Trophoblast cell (in vitro differentiated cells and primary cell): Measurements from ENCODE around the gene GNB1.

Experiments
- DNase-seq, 2 donors: peaks; one replicate each; pipeline ENCODE4 v3.0.0-alpha.2; 2016
- H2AFZ ChIP-seq: 2 replicates; pipeline ENCODE4 v1.6.1; 2013; ENCODE audit warnings: low read length, moderate library complexity, mild to moderate bottlenecking; ENCODE audit not compliant: insufficient read depth, poor library complexity
- H2AK5ac ChIP-seq: 2 replicates; pipeline ENCODE4 v1.6.1; 2013; ENCODE audit warnings: mild to moderate bottlenecking, low read length
- H2BK120ac ChIP-seq: 2 replicates; pipeline ENCODE4 v1.6.1; 2013; ENCODE audit warnings: low read length, mild to moderate bottlenecking, moderate library complexity; ENCODE audit not compliant: insufficient read depth, poor library complexity
- H2BK12ac ChIP-seq: 2 replicates; pipeline ENCODE4 v1.6.1; 2013; ENCODE audit warnings: mild to moderate bottlenecking, low read length, moderate library complexity
- H2BK5ac ChIP-seq: 2 replicates; pipeline ENCODE4 v1.6.1; 2013; ENCODE audit warnings: low read length, low read depth, moderate library complexity, mild to moderate bottlenecking; ENCODE audit not compliant: poor library complexity
- H3K14ac ChIP-seq: 2 replicates; pipeline ENCODE4 v1.6.1; 2013; ENCODE audit warnings: mild to moderate bottlenecking, low read length
- H3K18ac ChIP-seq: 2 replicates; pipeline ENCODE4 v1.6.1; 2013; ENCODE audit warnings: mild to moderate bottlenecking, low read length
- H3K23ac ChIP-seq: 2 replicates; pipeline ENCODE4 v1.6.1; 2013; ENCODE audit warnings: low read length
- H3K27ac ChIP-seq: 2 replicates; pipeline ENCODE4 v1.5.1; 2013; ENCODE audit warnings: low read depth, mild to moderate bottlenecking, inconsistent platforms, low read length, moderate library complexity
- H3K27me3 ChIP-seq: 2 replicates; pipeline ENCODE4 v1.6.1; 2013; ENCODE audit warnings: inconsistent platforms, mild to moderate bottlenecking, low read length, moderate library complexity; ENCODE audit not compliant: insufficient read depth
- H3K36me3 ChIP-seq, 2 experiments: 1 replicate in 1 of 2; 2 replicates in 1 of 2; pipeline ENCODE4 v1.6.1; 2013; ENCODE audit warnings: low read length in 2 of 2, mild to moderate bottlenecking in 2 of 2, moderate library complexity in 1 of 2; ENCODE audit not compliant: insufficient read depth in 2 of 2, control insufficient read depth in 1 of 2
- H3K4ac ChIP-seq: 2 replicates; pipeline ENCODE4 v1.6.1; 2013; ENCODE audit warnings: low read depth, mild to moderate bottlenecking, low read length, moderate library complexity
- H3K4me1 ChIP-seq, 2 experiments: 1 replicate in 1 of 2; 2 replicates in 1 of 2; pipeline ENCODE4 v1.6.1; 2013; ENCODE audit warnings: low read length in 2 of 2, mild to moderate bottlenecking in 2 of 2, moderate library complexity in 1 of 2; ENCODE audit not compliant: insufficient read depth in 2 of 2, control insufficient read depth in 1 of 2
- H3K4me2 ChIP-seq: 2 replicates; pipeline ENCODE4 v1.6.1; 2013; ENCODE audit warnings: inconsistent platforms, mild to moderate bottlenecking, low read length, moderate library complexity
- H3K4me3 ChIP-seq: 2 replicates; pipeline ENCODE4 v1.5.1; 2013; ENCODE audit warnings: mild to moderate bottlenecking, low read depth, low read length, inconsistent platforms
- H3K79me1 ChIP-seq: one replicate; pipeline ENCODE4 v1.6.1; 2013; ENCODE audit warnings: low read length
- H3K79me2 ChIP-seq: 2 replicates; pipeline ENCODE4 v1.6.1; 2013; ENCODE audit warnings: low read length, mild to moderate bottlenecking; ENCODE audit not compliant: control insufficient read depth, insufficient read depth, poor library complexity
- H3K9ac ChIP-seq: 2 replicates; pipeline ENCODE4 v1.6.1; 2013; ENCODE audit warnings: mild to moderate bottlenecking, low read length
- H3K9me3 ChIP-seq: 2 replicates; pipeline ENCODE4 v1.6.1; 2013; ENCODE audit warnings: low read depth, mild to moderate bottlenecking, control low read depth, inconsistent platforms, low read length; ENCODE audit not compliant: insufficient read depth
- H4K12ac ChIP-seq: 2 replicates; pipeline ENCODE4 v1.6.1; 2013; ENCODE audit warnings: low read depth, mild to moderate bottlenecking, low read length, moderate library complexity
- H4K8ac ChIP-seq: 2 replicates; pipeline ENCODE4 v1.6.1; 2013; ENCODE audit warnings: low read depth, mild to moderate bottlenecking, low read length, moderate library complexity
- H4K91ac ChIP-seq: one replicate; pipeline ENCODE4 v1.6.1; 2013; ENCODE audit warnings: low read depth, mild to moderate bottlenecking, low read length, moderate library complexity
- WGBS: extraction: QIAGEN DNeasy Blood & Tissue Kit; methylation state at CpG from one replicate; pipeline ENCODE4 v1.1.7; 2013; ENCODE audit warnings: missing lambda C conversion rate; ENCODE audit not compliant: insufficient read length, insufficient coverage; ENCODE audit errors: extremely low coverage; 5-methylcytosine and 5-hydroxymethylcytosine counted together

GNB1 gene

DNA sequence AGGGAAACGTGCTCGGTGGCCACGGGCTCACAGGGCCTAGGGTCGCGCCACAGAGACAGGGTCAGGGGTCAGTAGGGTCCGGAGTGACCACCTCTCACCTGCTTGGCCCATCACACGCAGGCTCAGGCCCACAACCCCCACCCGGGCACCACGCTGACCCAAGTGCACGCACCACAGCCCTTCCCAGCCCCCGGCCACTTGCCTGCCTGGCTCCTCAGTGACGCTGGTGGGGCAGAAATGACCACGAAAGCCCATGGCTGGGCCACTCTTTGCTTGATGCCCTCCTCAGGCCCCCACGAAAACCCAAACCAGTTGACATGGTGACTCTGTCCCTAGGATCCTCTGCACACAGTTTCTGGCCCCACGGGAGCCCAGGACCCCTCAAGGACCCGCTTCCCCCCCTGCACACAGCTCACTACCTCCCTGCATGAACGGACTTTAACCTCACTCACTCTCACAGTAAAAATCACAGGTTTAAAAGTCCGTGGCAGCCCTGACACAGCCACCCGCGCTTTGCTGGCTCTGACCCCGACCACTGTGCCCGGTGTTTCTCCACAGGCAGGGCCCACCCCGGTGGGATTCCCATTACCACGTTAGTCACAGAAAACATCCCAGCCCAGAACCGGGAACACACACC is 133.3 kb downstream of the GNB1 start:
- Histone ChIP-seq H3K18ac (peak overlapping the region; percentile 26), H3K79me1 (peaks cover 4% of the 10 kb centered on the region), H3K4ac (no peak overlapping the region), H4K91ac (peak overlapping the region; percentile 72), H2BK5ac (no peak overlapping the region), H3K27me3 (no peaks in the 10 kb centered on the region), H3K9ac (no peak overlapping the region), H3K79me2 (peaks cover 3% of the 10 kb centered on the region), H4K12ac (peak overlapping the region; percentile 22), H3K4me1 (peaks cover 3 to 7% of the 10 kb centered on the region in 2 experiments), H2BK12ac (no peak overlapping the region), H2AK5ac (peak overlapping the region; percentile 32), H2BK120ac (no peak overlapping the region), H3K14ac (no peak overlapping the region), H3K27ac (no peak overlapping the region), H3K4me3 (no peak overlapping the region), H2AFZ (no peak overlapping the region), H3K36me3 (peaks cover 84 to 93% of the 10 kb centered on the region in 2 experiments), H4K8ac (no peak overlapping the region), H3K4me2 (no peak overlapping the region), H3K9me3 (peaks cover 2% of the 10 kb centered on the region), H3K23ac (no peak overlapping the region)
- no peak for DNase-seq
- WGBS, result no CpG with 5 or more reads among the region's 25 CpGs

DNA sequence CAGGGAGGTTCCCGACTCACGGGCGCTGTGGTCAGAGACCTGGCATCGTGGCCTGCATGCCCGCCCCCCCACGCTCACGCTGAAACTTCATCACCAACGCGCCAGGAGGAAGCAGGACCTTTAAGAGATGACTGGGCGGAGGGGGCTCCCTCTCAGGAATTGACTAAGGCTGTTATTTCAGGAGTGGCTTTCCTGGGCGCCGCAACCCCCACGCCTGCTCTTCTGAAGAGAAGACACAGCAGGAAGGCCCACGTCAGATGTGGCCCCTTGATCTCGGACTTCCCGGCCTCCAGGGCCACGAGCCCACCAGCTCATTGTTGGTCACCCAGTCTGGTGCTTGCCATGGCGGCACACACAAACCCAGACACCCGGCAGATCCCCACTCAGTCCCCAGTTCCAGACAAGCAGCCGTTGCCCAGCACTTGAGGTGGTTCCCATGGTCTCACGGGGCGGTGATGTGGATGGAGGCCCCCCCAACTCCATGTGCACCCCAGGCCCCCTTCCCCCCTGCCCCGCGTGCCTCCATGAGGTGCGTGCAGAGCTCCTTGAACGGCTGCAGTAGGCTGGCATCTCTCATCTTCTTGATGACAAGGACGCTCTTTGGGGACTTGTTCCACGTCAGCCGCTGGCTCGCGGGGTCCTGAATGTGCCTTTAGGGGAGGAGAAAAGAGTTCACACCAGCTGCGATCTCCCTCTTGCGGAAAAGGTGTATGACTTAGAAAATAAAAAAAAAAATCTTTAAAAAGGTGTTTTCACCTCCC is 134.0 kb downstream of the GNB1 start:
- no CpG with 5 or more reads among the region's 33 CpGs for WGBS

GRCh38 chr1:1755852-1756251 is 135.0 kb downstream of the GNB1 start:
- Histone ChIP-seq H2BK120ac (no peak overlapping the region), H3K4me2 (no peak overlapping the region), H3K14ac (no peak overlapping the region), H3K79me1 (peaks cover 4% of the 10 kb centered on the region), H3K4ac (no peak overlapping the region), H4K91ac (no peak overlapping the region), H3K4me1 (peaks cover 3 to 7% of the 10 kb centered on the region in 2 experiments), H3K23ac (no peak overlapping the region), H4K12ac (no peak overlapping the region), H4K8ac (no peak overlapping the region), H3K4me3 (no peak overlapping the region), H2AK5ac (no peak overlapping the region), H3K79me2 (peaks cover 3% of the 10 kb centered on the region), H2BK5ac (no peak overlapping the region), H3K9me3 (peaks cover 2% of the 10 kb centered on the region), H3K27ac (no peak overlapping the region), H3K27me3 (no peaks in the 10 kb centered on the region), H2BK12ac (no peak overlapping the region), H2AFZ (no peak overlapping the region), H3K18ac (no peak overlapping the region), H3K9ac (no peak overlapping the region), H3K36me3 (peaks cover 73 to 85% of the 10 kb centered on the region in 2 experiments)
- no peak for DNase-seq
- WGBS, result no CpG with 5 or more reads among the region's 15 CpGs

More for the DNA sequence above, 134.0 kb downstream of the GNB1 start:
- Histone ChIP-seq H3K36me3 (peaks cover 81 to 94% of the 10 kb centered on the region in 2 experiments), H3K4me1 (peaks cover 3 to 7% of the 10 kb centered on the region in 2 experiments), H2AK5ac (no peak overlapping the region), H3K79me1 (peaks cover 4% of the 10 kb centered on the region), H4K91ac (no peak overlapping the region), H3K23ac (no peak overlapping the region), H2BK12ac (no peak overlapping the region), H3K4me2 (no peak overlapping the region), H2BK120ac (no peak overlapping the region), H3K9me3 (peaks cover 2% of the 10 kb centered on the region), H3K4ac (no peak overlapping the region), H3K79me2 (peaks cover 3% of the 10 kb centered on the region), H3K18ac (peak overlapping the region; percentile 12), H2AFZ (no peak overlapping the region), H3K27me3 (no peaks in the 10 kb centered on the region), H3K14ac (no peak overlapping the region), H3K9ac (no peak overlapping the region), H4K8ac (no peak overlapping the region), H2BK5ac (no peak overlapping the region), H3K27ac (no peak overlapping the region), H4K12ac (no peak overlapping the region), H3K4me3 (no peak overlapping the region)
- no peak for DNase-seq

DNA sequence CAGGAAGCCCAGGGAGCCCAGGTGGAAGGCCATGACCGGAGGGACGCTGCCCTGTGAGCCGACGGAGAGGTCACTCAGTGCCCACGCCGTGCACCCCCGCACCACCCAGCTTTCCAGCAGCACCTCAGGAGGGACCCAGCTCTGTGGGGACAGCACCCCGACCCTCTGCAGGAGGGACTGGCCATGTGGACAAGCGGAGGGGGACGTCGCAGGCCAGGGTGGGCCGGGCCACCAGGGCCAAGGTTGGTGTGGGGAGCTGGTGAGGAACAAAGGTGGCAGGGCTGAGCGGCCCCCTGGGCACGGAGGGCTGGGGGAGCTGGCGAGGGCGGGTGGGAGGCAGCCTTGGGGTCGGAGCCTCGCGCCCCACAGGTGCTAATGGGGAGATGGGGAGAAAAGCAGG is 135.5 kb downstream of the GNB1 start:
- Histone ChIP-seq H3K4ac (no peak overlapping the region), H3K79me2 (peaks cover 3% of the 10 kb centered on the region), H2BK5ac (no peak overlapping the region), H3K14ac (no peak overlapping the region), H2BK12ac (no peak overlapping the region), H3K18ac (no peak overlapping the region), H3K36me3 (peaks cover 69 to 81% of the 10 kb centered on the region in 2 experiments), H4K12ac (no peak overlapping the region), H2BK120ac (no peak overlapping the region), H3K4me1 (peaks cover 3 to 7% of the 10 kb centered on the region in 2 experiments), H3K23ac (no peak overlapping the region), H3K4me2 (no peak overlapping the region), H4K91ac (no peak overlapping the region), H3K9me3 (peaks cover 2% of the 10 kb centered on the region), H3K79me1 (peaks cover 4% of the 10 kb centered on the region), H3K9ac (no peak overlapping the region), H3K27ac (no peak overlapping the region), H2AK5ac (no peak overlapping the region), H2AFZ (no peak overlapping the region), H4K8ac (no peak overlapping the region), H3K27me3 (no peaks in the 10 kb centered on the region), H3K4me3 (no peak overlapping the region)
- DNase-seq, result no peak
- no CpG with 5 or more reads among the region's 19 CpGs for WGBS
